ENCODE measurements around the gene GABRG3.

GABRG3 gene

DNA sequence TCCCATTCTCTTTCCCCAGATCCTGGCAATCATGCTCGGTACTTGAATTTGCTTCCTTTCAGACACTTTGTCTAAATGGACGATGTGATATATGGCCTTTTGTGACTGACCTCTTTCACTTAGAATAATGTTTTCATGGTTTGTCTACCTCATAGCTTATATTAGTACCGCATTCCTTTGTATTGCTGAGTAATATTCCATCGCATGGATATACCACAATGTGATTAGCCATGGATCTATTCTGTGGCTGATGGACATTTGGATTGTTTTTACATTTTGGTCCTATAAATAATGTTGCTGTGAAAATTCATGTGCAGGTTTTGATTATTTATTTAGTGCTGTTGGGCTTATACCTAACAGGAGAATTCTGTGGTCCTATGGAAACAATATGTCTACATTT, 458.6 kb downstream of the GABRG3 start:
- no peak for DNase-seq

- DNase-seq: no peak
These were observed 462.6 kb downstream of the GABRG3 start for GRCh38 chr15:27433604-27434003.

DNA sequence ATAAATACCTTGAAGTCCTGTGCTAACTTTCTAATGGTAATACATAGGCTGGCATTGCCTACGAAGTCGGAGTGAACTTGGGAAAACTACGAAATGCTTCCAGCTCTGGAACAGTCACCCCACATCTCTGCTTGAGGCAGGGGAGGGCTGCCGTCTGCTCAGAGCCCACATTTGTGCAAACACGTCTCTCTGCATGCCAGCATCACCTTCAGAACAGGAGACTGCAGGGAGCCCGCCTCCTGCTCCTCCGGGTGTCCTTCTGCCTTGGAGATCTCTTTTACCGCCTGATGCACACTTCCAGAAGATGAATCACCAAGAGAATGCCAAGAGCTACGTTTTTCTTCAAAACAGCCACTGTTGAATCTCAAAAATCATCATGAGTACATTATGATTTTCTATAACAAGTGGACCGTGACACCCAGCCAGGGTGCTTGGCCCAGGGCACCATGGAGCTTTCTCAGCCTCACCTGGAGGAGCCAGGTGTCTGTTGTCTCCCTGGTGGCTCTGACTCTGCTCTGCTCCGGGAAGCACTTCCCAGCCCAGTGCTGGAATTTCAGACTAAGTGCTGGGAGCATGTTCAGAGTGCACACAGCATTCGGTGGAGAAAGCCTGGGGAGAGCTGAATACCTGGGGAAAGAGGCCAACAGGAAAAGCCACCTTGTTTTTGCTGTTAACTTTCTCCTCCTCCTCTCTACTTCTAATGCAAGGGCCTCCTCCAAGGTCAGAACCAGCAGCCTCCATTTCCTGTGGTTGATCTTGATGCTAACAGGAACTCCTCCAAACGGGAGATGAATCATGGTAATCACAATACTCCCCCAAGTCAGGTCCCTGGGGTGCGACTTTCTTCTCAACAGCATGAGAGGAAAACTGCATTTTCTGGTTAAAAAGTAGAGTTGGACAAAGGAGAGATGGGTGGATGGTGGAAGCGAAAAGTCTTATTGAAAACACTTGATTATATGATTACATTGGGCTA, 467.7 kb downstream of the GABRG3 start:
- DNase-seq: no peak

DNA sequence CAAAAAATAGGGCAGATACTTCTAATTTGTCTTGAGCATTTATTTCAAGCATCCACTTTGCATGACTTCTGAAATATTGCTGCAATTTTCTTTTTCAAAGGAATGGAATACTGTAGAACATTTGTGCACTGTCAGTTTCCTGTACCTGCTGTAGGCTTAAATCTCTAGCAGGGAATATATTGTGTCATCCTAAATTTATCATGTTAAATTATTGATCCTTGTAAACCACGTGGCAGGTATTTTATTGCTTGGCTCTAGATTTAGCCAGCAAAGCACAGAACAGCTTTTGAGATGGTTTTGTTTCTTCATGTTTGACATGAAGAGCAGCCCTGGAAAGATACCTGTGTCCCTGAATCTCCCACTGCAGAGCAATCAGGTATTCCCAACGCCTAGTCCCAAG, 470.1 kb downstream of the GABRG3 start:
- DNase-seq: no peak

GRCh38 chr15:27448234-27448633, 477.3 kb downstream of the GABRG3 start:
- DNase-seq: no peak

DNA sequence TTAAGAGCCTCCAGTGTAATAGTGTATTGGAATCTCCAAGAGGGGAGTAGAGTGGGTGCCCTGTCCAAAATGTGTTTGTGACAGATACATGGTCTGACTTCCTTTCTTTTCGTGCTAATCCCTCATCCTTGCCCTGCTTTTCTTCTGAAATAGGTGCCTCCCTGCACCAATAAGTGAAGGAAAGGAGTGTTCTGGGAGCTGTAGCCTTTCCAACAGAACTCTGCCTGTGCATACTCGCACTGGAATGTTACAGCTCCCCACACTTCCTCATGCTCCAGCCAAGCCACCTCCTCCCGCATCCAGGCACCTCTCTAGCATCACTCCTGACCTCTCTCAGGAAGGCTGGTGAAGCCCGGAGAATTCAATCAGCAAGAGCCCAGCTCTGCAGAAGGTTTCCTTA, 478.0 kb downstream of the GABRG3 start:
- DNase-seq: no peak

DNA sequence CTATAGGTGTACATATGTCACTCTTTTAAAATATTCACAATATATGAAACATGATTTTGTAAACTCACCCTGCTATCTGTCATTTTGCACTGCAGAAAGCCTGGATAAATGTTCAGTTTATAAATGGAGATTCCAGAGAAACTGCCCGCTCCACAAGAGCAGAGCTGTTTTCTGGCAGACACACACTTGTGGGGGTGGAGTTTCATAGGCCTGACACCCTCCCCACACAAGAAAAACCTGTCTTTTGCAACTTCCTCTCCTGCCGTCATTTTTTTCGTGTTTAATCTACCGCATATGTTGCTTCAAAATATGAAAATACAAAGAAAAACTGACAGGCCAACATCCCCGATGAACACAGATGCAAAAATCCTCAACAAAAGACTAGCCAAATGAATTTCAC, 479.0 kb downstream of the GABRG3 start:
- no peak for DNase-seq

GRCh38 chr15:27454281-27455075, 483.5 kb downstream of the GABRG3 start:
- DNase-seq: no peak

GRCh38 chr15:27456807-27457206, 485.8 kb downstream of the GABRG3 start:
- DNase-seq: no peak

DNA sequence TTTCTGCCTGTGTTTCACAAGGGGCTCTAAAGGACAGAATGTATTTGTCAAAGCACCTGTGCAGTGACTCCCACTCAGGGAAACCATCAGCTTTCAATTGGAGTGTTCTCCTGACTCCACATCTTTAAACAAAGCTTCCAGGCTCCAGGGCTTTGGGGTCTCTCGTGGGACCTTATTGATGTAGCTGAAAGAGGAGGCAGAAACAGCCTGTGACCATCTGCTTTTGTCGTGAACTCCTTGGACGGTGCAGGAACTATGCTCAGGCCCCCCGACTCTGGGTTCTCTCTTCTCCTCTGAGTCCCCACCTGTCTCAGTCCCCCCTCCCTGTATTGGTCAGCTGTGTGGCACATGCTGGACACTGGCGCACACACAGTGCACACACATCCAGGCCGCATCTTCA, 486.8 kb downstream of the GABRG3 start:
- DNase-seq: no peak

- DNase-seq: no peak
These were observed 487.5 kb downstream of the GABRG3 start for GRCh38 chr15:27458345-27459084.

DNA sequence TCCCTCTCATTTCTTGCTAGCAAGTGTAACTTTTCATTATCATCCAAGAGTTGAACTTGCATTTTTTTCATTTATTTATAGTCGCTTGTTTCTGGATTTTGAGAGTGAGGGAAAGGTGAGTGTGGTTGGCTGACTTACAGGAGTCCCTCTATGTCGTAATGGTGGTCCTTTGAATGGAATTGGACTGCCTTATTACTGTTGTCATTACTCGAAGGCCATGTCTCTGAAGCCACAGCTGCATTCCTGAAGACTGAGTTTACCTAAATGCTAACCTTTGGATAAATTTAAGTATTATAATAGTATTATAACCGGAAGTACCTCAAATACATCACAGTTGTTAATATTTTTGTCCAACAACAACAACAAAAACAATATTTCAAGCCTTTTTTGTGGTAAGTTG, 488.9 kb downstream of the GABRG3 start:
- DNase-seq: no peak

DNA sequence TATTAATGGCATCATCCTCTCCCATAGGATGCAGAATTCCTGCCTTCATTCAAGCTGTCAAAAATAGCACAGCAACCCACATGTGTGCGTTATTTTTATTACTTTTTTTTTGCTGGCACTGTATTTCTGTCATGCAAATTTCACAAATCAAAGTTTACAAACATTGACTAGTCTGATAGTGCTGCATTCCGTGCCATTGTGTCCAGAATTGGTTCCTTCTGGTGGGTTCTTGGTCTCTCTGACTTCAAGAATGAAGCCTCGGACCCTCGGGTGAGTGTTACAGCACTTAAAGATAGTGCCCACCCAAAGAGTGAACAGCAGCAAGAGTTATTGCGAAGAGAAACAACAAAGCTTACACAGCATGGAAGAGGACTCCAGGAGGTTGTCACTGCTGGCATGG, 490.2 kb downstream of the GABRG3 start:
- no peak for DNase-seq

DNA sequence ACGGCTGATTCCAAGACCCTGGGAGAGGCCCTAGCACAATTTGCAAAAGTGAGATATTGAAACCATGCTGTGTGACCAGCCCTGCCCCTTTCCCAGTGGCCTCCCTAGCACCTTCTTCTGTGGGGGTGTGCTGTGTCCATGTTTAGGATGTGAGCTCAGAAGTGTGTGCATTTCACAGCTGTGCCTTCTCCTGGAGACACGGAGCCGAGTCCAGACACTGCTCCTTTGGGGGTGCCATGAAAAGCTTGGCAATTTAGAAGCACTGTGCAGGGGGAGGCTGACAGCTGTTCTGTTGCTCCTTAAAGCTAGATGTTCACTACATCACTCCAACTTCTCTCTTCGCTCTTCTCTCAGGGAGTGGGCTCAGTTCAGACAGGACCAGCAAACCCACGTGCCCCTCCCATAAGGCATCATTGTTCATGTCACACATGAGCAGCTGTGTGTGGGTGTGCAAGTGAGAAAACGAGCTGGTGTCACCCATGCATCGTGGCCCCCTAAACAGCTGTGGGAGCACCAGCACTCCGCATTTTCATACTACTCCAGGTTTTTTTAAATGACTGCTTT, 492.6 kb downstream of the GABRG3 start:
- no peak for DNase-seq

GRCh38 chr15:27464941-27465612, 494.1 kb downstream of the GABRG3 start:
- no peak for DNase-seq

- DNase-seq: no peak
These were observed 495.8 kb downstream of the GABRG3 start for GRCh38 chr15:27466758-27467157.

DNA sequence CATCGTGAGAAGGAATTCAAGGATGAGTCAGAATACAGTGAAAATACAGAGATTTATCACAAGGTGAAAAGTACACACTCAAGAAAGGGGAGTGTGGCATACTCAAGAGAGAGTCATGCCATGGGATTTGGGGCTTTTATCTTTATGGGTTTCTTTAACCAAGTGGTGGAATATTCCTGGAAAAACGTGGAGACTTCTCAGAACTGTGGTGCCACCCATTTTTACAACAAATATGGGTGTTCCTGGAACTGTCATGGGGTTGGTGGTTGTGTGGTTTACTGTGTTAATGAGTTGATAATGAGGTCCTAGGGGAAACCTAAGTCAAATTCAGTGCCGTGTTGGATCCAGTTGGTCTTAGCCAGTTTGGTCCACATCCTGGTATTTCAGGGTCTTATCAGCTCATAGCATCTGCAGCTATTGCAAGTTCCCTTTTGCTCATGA, 497.2 kb downstream of the GABRG3 start:
- DNase-seq: no peak

DNA sequence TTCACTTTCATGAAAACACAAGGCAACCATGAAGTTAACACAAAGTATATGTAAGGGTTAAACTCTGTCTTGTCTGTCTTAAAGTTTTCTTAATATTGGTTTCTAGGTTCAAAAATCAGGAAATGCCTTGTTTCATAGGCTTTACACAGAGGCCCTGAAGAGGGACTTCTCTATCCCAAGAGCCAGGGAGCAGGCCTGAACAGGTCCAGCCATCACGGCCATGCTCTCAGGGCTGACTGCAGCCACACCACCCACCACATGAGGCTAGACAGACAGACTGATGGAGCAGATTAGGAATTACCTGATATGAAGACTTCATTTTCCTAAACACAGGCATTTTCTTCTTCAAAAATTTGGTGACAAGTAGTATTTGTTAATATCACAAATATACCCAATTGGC, 502.9 kb downstream of the GABRG3 start:
- no peak for DNase-seq

DNA sequence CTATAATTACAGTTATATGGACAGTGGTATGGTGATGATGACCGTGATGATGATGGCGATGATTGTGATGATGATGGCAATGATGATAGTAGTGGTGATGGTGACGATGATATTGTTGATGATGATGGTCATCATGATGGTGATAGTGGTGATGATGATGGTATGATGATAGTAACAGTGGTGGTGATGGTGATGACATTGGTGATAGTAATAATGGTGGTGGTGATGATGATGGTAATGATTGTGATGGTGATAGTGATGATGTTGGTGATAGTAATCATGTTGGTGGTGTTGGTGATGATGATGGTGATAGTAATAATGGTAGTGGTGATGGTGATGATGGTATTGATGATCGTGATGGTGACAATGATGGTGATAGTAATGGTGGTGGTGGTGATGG, 504.4 kb downstream of the GABRG3 start:
- no peak for DNase-seq

GRCh38 chr15:27479296-27480140, 508.5 kb downstream of the GABRG3 start:
- DNase-seq: no peak

DNA sequence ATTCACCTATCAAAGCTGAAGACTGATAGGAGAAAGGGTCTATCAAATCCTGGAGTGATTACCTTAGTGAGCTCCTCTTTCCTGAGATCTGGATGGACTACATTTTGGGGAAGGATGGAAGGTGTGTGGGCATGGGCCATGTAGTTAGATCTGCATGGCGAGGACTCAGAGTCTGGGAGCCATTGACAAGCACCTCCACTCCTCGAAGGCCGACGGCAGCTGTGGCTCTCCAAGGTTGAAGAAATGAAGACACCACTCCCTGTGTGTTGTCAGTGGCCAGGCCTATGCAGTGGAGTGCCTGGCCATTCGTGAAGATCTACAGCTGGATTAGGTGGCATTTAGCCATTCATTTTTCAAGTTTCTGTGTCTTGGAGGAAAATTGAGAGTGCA, 509.2 kb downstream of the GABRG3 start:
- DNase-seq: no peak
